NCI-H1436 treated with DMSO at 0.1 percent for 48 hours (cell line): ENCODE measurements around the gene TEFM.
"Not testable (repeated sequence)": the region's sequence is repeated elsewhere in the genome, so short reads cannot be mapped to it uniquely, and the experiment has no call there.

Experiments
- DNase-seq: peaks from one replicate; lab custom pipeline; 2025; lab: John Stamatoyannopoulos, UW

The TEFM gene

DNA sequence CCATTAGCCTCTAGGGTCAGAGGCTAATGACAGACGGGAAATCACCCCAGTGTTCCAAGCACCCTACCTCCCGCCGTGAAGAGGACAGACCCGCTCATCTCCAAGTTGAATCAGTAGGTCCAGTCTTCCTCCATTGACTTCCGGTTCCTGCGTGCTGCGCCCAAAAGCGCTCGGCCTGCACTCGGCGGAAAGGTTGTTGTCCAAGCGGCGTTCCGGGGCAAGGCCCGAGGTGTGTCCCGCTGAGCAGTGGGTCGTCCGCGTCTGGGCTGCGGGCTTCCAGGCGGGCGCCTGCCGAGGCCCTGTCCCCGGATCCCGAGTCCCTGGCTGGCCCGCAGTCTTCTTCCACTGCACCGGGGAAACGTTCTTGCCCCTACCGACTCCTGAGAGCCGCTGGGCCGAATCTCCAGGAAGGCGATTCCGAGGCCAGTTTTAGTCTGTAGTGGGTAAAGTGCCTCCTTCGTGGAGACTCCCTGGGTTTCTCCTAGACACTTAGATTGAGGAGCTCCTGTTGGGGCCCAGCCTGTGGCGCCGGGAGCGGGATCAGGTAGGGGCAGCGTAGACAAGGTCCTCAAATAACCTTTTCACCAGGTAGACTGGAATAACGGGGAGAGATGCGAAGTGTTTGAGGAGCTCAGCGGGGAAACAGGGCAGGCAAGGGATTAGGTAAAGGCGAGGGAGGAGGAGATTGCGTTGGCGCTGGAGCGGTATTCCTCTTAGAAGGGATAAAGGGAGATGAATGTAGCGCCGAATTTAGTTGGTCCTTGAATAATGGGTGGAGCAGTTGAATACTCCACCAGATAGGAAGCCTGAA lies at the start of gene TEFM:
TSS of gene TEFM (minus strand) at position 138 of the 811 bp plus-strand sequence. CDS start at position 98, 40 bp downstream.
- peak; percentile 36 for DNase-seq

DNA sequence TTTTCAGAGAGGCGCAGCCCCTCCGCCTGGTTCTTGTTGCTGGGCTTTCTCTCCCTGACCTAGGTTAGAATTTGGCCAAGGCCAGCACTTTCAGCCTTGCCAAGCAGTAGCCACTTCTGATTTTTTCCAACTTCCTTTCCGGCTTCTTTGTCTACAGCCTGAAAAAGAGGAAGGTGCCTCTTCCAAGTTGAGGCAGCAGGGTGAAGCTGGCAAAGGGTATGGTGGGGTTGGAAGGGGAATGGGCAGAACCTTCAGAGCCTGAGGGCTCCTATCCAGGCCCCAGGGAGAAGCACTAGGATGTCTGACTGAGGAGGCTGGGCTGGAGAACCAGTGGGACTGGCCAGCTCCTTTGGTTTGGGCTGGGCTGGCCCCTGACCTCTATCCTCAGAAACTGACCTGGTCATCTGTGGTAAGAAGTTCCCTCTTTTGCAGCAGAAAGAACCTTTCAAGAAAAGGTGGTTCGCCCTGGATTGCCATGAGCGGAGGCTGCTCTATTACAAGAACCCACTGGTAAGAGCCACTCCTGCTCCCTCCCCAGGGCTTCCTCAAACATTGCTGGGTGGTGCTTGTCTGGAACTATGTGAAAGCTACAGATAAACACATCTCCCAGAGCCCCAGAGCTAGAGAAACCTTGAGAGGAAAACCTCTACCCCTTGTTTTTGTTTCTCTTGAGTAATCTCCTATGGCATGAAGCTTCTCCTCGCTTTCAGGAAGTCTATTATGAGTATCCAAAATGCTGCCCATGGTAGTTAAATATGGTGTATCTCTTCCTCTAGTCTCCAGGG lies 48.2 kb upstream of the TEFM start:
- DNase-seq = no peak

DNA sequence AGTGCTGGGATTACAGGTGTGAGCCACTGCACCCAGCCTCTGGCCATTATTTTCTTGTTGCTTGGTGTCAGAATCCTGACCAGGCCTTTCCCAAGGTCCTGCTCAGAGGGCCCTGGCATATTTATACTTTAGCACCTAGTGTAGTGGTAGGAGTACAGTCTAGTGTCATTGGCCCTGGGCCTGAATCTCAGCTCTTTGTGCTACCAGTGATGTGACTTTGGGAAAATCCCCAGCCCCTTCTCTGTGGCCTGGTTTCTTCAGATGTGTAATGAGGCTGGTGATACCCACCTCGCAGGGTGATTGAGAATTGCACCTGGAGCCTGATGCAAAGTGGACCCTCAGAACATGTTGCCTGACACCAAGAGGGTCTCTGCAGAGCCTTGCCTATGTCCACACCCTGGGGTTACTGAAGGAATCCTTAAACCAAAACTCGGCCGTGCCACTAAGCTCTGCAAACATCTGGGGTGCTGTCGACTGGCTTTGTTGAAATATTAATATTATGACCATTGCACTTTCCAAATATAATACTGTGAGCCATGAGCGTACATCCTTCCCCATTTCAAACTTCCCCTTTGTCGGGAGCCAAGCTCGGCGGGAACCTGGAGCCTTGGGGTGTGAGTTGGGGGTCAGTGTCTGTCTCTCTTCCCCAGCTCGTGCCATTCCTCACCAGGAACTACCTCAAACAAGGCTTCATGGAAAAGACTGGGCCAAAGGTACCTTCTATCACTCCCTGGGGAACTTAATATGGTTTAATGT lies 46.8 kb upstream of the TEFM start:
- no peak for DNase-seq

GRCh38 chr17:30950669-30951399 lies 44.8 kb upstream of the TEFM start:
- DNase-seq = peak; percentile 66

GRCh38 chr17:30950189-30950588 lies 44.2 kb upstream of the TEFM start:
- no peak for DNase-seq

DNA sequence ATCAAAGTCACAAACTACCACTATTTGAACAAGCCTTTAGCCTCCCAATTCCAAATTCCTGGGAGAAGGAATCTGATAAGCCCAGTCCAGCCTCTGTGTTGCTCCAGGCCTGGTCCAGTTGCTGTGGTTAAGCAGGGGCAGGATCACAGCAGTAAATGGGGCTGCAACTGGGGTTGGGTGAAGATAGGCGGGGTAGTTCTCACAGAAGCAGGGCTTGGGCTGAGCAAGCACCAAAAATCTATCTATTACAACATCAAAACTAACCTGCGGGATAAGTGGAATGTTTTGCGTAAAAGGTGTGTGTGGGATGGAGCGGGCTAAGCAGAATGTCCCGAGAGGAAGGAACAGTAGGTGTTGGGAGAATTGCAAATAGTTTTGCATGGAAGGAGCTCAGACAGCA lies 41.8 kb upstream of the TEFM start:
- DNase-seq = no peak

DNA sequence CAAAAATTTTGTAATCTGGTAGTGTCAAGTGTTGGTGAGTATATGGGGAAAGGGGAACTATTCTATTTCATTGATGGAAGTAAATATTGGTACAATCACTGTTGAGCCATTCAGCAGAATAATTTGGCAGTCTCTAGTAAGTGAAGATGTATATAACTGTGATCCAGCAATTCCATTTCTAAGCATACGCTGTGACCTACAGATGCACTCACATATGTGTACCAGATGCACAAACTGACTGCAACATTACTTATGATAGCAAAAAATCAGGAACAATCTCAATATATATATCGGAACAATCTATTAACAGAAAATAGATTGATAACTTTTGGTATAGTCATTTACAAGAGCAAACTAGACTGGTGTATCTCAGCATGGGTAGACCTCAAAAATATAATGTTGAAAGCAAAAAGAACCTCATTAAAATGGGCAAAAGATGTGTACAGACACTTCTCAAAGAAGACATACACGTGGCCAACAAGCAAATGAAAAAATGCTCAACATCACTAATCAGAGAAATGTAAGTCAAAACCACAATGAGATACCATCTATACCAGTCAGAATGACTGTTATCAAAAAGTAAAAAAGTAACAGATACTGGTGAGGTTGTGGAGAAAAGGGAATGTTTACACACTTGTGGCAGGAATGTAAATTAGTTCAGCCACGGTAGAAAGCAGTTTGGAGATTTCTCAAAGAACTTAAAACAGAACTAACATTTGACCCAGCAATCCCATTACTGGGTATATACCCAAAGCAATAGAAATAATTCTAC lies 36.5 kb upstream of the TEFM start:
- DNase-seq = no peak

- no peak for DNase-seq
Measured at GRCh38 chr17:30939051-30939689, 33.1 kb upstream of the TEFM start.

DNA sequence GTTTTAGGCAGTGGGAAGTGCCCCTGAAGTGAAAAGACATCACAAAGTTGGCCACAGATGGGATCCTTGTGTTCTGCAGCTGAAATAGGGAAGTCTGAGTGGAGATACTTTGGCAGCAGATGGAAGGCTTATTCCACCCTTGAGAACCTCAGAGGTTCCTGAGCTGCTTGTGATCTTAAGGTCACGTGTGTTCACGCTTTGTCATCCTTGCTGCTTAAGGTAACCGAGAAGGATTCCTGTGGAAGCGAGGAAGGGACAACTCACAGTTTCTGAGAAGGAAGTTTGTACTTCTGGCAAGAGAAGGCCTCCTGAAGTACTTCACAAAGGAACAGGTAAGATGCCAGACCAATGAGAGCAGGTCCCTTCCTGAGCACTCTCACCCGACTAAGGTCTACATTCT lies 27.9 kb upstream of the TEFM start:
- no peak for DNase-seq

DNA sequence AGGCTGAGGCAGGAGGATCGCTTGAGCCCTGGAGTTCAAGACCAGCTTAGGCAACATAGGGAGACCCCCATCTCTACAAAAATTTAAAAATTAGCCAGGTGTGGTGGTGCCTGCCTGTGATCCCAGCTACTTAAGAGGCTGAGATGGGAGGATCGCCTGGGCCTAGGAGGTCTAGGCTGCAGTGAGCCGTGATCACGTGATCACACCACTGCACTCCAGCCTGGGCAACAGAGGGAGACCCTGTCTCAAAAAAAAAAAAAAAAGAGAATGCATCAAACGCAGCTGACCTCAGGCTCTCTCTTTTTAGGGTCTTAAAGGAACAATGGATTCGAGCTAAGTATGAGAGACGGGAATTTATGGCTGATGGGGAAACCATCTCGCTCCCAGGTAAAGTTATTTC lies 25.5 kb upstream of the TEFM start:
- not testable (repeated sequence) for DNase-seq

DNA sequence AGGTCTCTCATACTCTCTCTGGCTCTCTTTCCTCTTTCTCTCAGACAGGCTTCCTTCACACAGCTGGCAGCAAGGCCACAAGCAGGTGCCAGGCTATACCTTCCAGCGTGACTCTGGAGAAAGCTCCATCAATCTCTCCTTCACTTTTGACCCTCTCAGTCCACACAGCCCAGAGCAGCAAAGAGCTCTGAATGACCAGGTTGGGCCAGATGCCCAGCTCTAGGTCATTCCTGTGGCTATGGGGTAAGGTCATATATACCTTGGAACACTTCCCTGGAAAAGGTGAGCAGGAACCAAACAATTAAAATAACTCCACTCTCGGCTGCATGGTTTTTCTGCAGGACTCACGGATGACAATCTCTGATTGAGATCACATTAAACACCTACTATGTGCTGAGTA lies 24.5 kb upstream of the TEFM start:
- no peak for DNase-seq

- not testable (repeated sequence) for DNase-seq
Measured at GRCh38 chr17:30929861-30930260, 23.8 kb upstream of the TEFM start.

GRCh38 chr17:30929081-30929633 lies 23.1 kb upstream of the TEFM start:
- no peak for DNase-seq

GRCh38 chr17:30928584-30928983 lies 22.5 kb upstream of the TEFM start:
- no peak for DNase-seq

GRCh38 chr17:30927756-30928155 lies 21.7 kb upstream of the TEFM start:
- no peak for DNase-seq

DNA sequence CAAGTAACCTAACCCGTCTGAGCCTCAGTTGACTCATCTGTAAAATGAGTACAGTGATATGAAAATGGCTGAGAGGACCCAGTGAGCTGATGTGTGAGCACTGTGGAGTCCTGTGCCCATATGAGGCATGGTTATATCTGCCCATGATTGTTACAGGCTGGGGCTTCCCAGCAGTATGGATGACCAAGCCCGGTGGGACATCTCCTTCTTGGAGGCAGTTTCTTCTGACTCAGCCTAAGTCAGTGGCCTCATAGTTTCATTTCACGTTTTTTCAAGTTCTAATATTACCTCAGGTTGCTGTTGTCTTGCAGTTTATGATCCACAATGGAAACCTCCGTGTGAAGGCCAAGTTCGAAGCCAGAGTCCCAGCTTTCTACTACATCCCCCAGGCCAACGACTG lies 20.5 kb upstream of the TEFM start:
- no peak for DNase-seq

GRCh38 chr17:30924341-30924740 lies 18.3 kb upstream of the TEFM start:
- no peak for DNase-seq

- DNase-seq = no peak
Measured at GRCh38 chr17:30922235-30923030, 16.4 kb upstream of the TEFM start.

DNA sequence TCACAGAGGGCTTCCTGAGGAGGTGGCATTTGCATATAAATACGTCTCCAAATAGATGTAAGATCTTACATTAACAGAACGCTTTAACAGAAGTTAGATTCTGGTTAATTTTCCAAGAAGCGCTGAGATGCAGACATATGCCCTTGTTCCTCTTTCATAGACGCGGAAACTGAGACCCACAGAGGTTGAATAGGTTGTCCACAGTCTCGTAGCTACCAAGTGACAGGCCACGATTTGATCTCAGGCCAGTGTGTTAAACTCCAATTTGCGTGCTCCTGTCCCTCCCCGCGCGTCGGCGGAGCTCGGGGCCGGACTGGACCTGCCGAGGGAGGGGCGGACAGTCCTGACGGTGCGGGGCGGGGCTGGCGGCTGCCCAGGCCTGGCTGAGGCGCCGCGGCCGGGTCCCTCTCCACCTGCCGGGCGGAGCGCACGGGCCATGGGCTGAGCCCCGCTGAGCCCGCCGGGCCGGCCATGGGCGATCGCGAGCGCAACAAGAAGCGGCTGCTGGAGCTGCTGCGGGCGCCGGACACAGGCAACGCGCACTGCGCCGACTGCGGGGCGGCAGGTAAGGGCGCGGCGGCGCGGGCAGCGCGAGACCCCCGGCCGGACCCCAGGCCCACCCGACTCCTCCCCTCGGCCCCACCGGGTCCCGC lies 15.6 kb upstream of the TEFM start, which contains the start of gene ADAP2:
TSS of gene ADAP2 (plus strand) at position 402 of the 653 bp plus-strand sequence. CDS start at position 472, 70 bp downstream.
- no peak for DNase-seq
